NCI-H1092 treated with DMSO at 0.1 percent for 48 hours (cell line): ENCODE data around the gene GAB2.

Experiments
- DNase-seq: peaks from one replicate; lab custom pipeline; 2025; lab: John Stamatoyannopoulos, UW

The GAB2 gene

DNA sequence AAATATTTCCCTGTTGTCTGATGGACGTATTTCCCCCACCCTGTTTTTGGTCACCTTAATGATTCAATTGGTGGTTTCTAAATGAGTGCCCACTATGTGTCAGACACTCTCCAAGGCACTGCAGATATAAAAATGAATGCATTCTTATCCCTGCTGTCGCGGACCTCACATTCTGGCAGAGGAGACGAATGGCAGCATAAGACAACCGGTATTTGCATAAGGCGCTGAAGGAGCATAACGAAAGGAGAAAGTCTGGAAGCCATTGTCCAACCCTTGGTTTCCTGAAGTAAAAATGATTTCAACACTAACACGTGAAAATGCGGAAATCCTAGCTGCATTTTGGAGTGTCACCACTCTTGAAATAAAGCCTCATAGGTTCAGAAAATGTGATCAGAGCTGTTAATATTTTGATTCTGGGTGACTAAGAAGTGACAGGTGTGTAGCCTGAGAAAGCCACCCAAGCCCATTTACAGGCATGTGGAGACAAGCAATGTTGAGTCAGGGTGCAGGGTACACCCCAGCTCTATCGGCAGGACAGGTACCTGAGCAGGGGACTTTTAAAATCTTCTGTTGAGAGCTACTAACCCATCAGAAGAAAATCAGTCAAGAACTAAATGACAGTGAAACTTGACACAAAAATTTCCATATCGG, 10.1 kb upstream of the GAB2 start:
- DNase-seq: no peak

DNA sequence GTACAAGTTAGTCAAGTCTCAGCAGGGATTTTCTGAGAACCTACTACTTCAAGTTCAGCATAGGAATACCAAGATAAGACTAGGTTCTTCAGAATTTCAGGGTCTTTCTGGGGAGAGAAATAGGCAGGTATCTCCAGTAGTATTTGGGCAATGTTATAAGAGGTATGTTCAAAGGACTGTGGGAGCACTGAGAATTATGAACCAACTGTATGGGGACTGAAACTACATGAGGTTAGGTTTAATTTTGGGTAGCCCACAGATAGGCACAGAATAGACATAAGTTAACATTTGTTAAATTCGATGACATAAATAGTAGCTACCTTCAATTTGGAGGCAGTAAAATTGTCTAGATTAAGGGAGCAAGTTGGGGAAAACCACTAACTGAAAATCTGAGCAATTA, 9.2 kb upstream of the GAB2 start:
- no peak for DNase-seq

DNA sequence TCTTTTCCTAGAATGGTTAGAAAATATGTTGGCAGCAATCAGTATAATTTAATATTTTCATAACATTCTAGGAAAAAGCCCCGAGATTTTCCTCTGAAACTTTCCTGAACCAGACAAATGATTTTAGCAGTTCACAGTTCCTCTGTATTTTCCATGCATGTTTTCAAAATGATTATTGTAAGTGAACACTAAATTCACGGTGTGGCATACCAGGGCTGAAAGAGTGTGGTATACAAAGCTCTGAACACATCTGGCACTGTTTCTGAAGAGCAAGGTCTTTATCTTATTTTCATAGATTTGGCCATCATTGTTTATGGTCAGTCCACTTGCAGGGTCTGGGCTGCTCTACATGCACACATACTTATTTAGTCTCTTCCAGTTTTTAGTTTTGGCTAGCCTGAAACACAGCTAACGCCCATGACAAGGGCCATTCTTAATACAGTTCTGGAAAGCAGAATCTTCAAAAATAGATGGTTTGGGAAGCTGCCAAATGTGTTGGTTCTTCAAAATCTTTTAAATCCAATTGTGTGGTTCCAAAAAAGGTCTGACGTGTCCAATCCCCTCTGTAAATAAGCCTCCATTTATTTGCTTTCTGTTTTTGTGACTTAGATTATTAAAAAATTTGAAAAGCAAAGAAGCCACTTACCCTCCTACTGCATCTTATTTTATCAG, 7.9 kb upstream of the GAB2 start:
- DNase-seq: no peak

GRCh38 chr11:78424334-78425270, 7.0 kb upstream of the GAB2 start:
- DNase-seq: no peak

GRCh38 chr11:78423241-78423640, 5.6 kb upstream of the GAB2 start:
- no peak for DNase-seq

GRCh38 chr11:78420796-78421209, 3.2 kb upstream of the GAB2 start:
- peak; percentile 27 for DNase-seq

DNA sequence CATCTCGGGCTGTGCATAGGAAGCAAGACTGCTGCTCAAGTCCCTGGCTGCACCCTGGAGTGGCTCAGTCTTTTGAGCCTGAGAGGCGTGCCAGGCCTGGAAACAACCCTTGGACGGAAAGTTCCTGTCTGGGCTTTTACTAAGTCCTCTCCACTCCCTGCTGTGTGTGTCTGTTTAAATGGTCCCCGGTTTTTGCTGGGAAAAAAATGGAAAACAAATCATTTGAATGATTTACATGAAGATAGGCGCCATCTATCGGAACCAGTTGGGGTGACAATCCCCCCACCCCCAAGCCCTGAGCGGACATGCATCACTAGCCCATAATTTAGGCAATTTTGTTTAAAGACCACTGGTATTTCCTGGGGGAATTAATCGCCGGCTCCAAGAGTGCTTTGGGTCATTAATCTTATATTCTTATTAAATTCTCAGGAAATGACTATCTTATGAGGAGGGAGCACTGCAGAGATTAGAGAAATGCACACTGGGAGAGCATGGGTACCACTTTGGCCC, 2.7 kb upstream of the GAB2 start:
- DNase-seq: peak; percentile 63

GRCh38 chr11:78419327-78419726, 1.7 kb upstream of the GAB2 start:
- DNase-seq: peak; percentile 18

- DNase-seq: peak; percentile 42
Observed at GRCh38 chr11:78418584-78419211, 1.1 kb upstream of the GAB2 start.

DNA sequence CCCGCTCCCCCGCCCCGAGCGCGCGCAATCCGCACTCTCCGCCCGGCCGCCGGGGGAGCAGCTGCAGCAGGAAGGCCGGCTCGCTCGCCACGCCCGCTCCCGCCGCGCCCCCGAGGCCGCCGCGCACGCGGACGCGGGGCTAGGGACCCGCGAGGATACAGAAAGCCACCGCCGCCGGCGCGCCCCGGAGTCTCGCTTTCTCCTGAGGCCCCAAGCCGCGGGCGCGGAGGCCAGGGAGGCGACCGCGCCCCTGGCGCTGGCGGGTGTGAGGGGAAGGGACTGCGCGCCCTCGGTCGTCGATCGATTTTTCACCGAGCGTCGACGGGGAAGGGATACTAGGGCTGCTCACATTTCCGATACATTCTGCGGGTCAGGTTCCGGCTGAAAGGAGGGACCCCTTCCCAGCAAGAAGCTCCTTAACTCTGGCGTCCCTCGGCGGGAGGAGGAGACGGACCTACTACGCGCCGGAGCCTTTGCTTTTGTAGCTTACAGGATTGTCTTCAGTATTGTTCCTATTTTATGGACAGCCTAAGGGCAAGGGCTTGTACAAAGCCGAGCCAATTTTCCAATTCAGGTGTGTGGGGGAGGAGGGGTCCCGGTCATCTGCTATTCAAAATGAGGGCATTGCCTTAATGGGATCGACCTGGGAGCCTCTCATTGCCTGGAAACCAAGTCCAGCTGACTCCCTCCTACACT, 416 bp upstream of the GAB2 start:
- peak; percentile 92 for DNase-seq

DNA sequence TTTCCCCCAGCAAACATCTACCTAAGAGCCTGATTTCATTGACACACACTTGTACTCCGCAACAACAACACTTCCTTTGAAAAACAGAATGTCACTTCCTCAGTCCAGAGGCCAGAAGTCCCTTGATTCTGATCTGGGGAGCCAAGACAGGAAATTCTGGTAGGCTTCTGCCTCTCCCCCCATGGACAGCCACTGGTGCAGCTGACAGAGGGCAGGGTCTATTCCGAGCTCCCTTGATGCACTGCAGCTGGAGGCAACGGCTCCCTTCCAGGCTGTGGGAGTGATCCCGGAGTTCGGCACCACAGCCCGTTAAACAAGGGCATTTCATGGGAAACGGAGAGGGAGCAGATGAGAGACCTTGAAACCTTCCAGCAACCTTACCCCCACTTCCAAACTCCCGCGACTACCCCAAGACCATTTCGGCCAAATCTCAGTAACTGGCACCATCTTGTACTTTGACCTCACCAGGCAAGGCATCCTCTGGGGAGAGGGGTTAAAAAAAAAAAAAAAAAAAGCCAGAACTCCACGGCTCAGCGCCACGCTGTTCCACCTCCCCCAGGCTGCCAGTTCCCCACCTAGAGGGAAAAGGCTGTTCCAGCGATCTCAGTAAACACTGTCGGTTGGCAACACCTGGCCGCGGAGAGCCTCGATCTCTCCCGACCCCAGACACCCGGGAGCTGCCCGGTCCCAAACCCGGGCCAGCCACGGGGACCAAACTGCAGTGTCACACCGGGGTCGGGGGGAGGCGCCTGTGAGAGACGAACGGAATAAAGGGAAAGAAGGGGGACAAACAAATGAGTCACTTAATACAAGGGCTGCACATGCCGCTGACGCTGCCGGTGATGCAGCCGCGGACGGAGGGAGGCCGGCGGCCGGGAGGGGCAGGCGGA, 1.1 kb downstream of the GAB2 start:
- DNase-seq: peak; percentile 88

DNA sequence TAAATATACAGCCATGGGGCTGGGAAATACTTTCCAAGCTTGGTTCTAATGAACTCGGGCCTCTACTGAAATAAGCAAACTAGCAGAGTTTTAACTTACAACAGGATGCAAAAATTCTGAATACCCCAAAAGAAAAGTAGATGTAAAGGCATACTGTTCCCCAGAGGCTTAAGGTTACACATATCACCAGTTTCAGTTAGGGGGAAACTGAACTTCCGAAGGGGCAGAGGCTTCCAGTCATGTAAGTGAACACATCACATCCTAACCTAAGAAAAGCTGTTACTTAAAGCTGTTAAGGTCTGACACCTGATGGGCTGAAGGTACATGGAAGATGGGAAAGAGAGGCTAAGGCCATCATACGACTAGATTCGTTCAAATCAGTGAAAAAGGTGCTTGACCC, 2.3 kb downstream of the GAB2 start:
- DNase-seq: no peak

GRCh38 chr11:78414321-78415051, 3.1 kb downstream of the GAB2 start:
- DNase-seq: peak; percentile 41

GRCh38 chr11:78408619-78409018, 9.0 kb downstream of the GAB2 start:
- no peak for DNase-seq

DNA sequence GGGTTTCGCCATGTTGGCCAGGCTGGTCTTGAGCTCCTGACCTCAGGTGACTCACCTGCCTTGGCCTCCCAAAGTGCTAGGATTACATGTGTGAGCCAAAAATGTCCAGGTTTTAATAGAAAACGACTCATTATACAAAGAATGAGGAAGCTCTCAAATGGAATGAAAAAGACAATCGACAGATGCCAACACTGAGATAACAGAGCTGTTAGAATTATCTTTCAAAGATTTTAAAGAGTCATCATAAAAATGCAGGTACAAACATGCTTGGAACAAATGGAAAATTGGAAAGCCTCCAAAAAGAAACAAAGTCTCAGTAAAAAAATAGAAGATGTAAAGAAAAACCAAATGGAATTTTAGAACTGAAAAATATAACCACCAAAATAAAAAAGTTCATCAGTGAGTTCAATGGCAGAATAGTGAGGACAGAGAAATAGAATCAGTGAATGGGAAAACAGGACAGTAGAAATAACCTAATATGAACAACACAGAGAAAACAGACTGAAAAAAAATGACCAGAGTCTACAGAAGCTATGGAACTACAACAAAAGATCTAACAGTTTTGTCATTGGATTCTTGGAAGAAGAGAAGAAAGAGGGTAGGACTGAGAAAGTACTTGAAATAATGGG, 10.9 kb downstream of the GAB2 start:
- DNase-seq: no peak

GRCh38 chr11:78405805-78406204, 11.8 kb downstream of the GAB2 start:
- DNase-seq: no peak

DNA sequence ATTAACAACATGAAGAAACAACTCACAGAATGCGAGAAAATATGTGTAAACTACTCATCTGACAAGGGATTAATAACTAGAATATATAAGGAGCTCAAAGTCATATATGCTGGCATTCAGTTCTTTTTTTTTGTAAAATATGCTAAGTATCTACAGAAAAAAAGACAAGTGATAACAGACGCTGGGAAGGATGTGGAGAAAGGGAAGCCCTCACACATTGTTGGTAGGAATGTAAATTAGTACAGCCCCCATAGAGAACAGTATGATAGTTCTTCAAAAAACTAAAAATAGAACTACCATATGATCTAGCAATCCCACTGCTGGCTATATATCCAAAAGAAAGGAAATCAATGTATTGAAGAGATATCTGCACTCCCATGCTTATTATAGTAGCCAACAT, 13.8 kb downstream of the GAB2 start:
- no peak for DNase-seq

- no peak for DNase-seq
Observed at GRCh38 chr11:78402847-78403246, 14.8 kb downstream of the GAB2 start.

- no peak for DNase-seq
Observed at GRCh38 chr11:78400702-78401101, 16.9 kb downstream of the GAB2 start.
